IMR-90 (cell line): ENCODE data around the gene CREB1. TPM values are rescaled to one million over a fixed set of nuclear protein-coding genes. Genes with fewer than 3 reads are reported as not detected.

Experiments
- ATAC-seq: fragments of 200-7000 bp; cut with Tn5 transposase; 2 replicates; pipeline ENCODE4 v1.9.1; 2020; ENCODE audit warnings: low read depth, mild to moderate bottlenecking, moderate library complexity
- BruUV-seq: library from RNA; stranded (reverse); fragments of 400-500 nt; replicated peaks from 2 replicates; lab custom pipeline; 2021; lab: Mats Ljungman, UMichigan
- CTCF ChIA-PET: fragments of 300-600 bp; formaldehyde crosslinking; extraction: SDS; loops from one replicate; lab custom pipeline; 2021; ENCODE audit warnings: antibody characterized with exemption; lab: Yijun Ruan, JAX
- POLR2A ChIA-PET: fragments of 300-600 bp; sonication (Branson Sonifier 250); formaldehyde crosslinking; loops from one replicate; lab custom pipeline; 2022; ENCODE audit warnings: antibody characterized with exemption; ENCODE audit not compliant: unreplicated experiment; lab: Charles Lee
- DNase-seq: peaks from one replicate; pipeline ENCODE4 v3.0.0; 2013
- H2AFZ ChIP-seq: replicated peaks from 2 replicates; pipeline ENCODE3; 2013; ENCODE audit warnings: low read length, mild to moderate bottlenecking; ENCODE audit not compliant: poor library complexity
- H2AK5ac ChIP-seq: 2 replicates; pipeline ENCODE4 v1.6.1; 2013; ENCODE audit warnings: low read depth, low read length, inconsistent platforms
- H2AK9ac ChIP-seq: replicated peaks from 2 replicates; pipeline ENCODE3; 2013; ENCODE audit warnings: mild to moderate bottlenecking, low read depth, low read length, moderate library complexity; ENCODE audit not compliant: poor library complexity
- H2BK120ac ChIP-seq: 2 replicates; pipeline ENCODE4 v1.6.1; 2013; ENCODE audit warnings: low read depth, low read length, inconsistent platforms
- H2BK15ac ChIP-seq: 3 replicates; pipeline ENCODE4 v1.6.1; 2013; ENCODE audit warnings: low read depth, low read length, inconsistent platforms
- H2BK20ac ChIP-seq: 2 replicates; pipeline ENCODE4 v1.6.1; 2013; ENCODE audit warnings: low read depth, mild to moderate bottlenecking, inconsistent platforms, low read length, moderate library complexity
- H2BK5ac ChIP-seq: 2 replicates; pipeline ENCODE4 v1.6.1; 2013; ENCODE audit warnings: mild to moderate bottlenecking, low read depth, low read length, inconsistent platforms; ENCODE audit not compliant: poor library complexity, severe bottlenecking
- H3K14ac ChIP-seq: replicated peaks from 2 replicates; pipeline ENCODE4 v1.6.1; 2013; ENCODE audit warnings: low read depth, low read length, inconsistent platforms
- H3K18ac ChIP-seq: 2 replicates; pipeline ENCODE4 v1.6.1; 2013; ENCODE audit warnings: low read depth, low read length, control low read depth
- H3K23ac ChIP-seq: 2 replicates; pipeline ENCODE4 v1.6.1; 2013; ENCODE audit warnings: low read depth, low read length, inconsistent platforms
- H3K27ac ChIP-seq: 2 replicates; pipeline ENCODE4 v1.5.1; 2013; ENCODE audit warnings: mild to moderate bottlenecking, control low read depth, low read length; ENCODE audit not compliant: insufficient read depth
- H3K27me3 ChIP-seq: 2 replicates; pipeline ENCODE4 v1.6.1; 2013; ENCODE audit warnings: low read length; ENCODE audit not compliant: control insufficient read depth, insufficient read depth
- H3K36me3 ChIP-seq: 2 replicates; pipeline ENCODE4 v1.6.1; 2013; ENCODE audit warnings: low read length, mixed read lengths; ENCODE audit not compliant: control insufficient read depth, insufficient read depth
- H3K4ac ChIP-seq: 2 replicates; pipeline ENCODE4 v1.6.1; 2013; ENCODE audit warnings: low read depth, low read length, inconsistent platforms
- H3K4me1 ChIP-seq: 2 replicates; pipeline ENCODE4 v1.6.1; 2013; ENCODE audit warnings: low read length, mixed read lengths; ENCODE audit not compliant: control insufficient read depth, insufficient read depth
- H3K4me2 ChIP-seq: 2 replicates; pipeline ENCODE4 v1.6.1; 2013; ENCODE audit warnings: low read depth, mild to moderate bottlenecking, control low read depth, low read length, moderate library complexity
- H3K4me3 ChIP-seq: 2 replicates; pipeline ENCODE4 v1.5.1; 2013; ENCODE audit warnings: low read depth, mild to moderate bottlenecking, control low read depth, low read length, moderate library complexity; ENCODE audit not compliant: insufficient read depth
- H3K56ac ChIP-seq: 2 replicates; pipeline ENCODE4 v1.6.1; 2013; ENCODE audit warnings: low read length, inconsistent platforms; ENCODE audit not compliant: insufficient read depth; ENCODE audit errors: extremely low read depth
- H3K79me1 ChIP-seq, 2 experiments: 2 replicates each; pipeline ENCODE4 v1.6.1; 2013; ENCODE audit warnings: low read length in 2 of 2, inconsistent platforms in 1 of 2, low read depth in 1 of 2
- H3K9ac ChIP-seq: 2 replicates; pipeline ENCODE4 v1.6.1; 2013; ENCODE audit warnings: low read depth, low read length, control low read depth
- H3K9me1 ChIP-seq: 2 replicates; pipeline ENCODE4 v1.6.1; 2013; ENCODE audit warnings: low read length, inconsistent platforms; ENCODE audit not compliant: insufficient read depth
- H3K9me3 ChIP-seq: 2 replicates; pipeline ENCODE4 v1.6.1; 2013; ENCODE audit warnings: low read length; ENCODE audit not compliant: control insufficient read depth, insufficient read depth
- H4K20me1 ChIP-seq: 2 replicates; pipeline ENCODE4 v1.6.1; 2013; ENCODE audit warnings: low read length, inconsistent platforms; ENCODE audit not compliant: insufficient read depth
- H4K5ac ChIP-seq: 2 replicates; pipeline ENCODE4 v1.6.1; 2013; ENCODE audit warnings: mild to moderate bottlenecking, low read depth, low read length, control low read depth
- H4K8ac ChIP-seq, 2 experiments: 2 replicates each; pipeline ENCODE4 v1.6.1; 2013; ENCODE audit warnings: low read depth in 2 of 2, low read length in 2 of 2, control low read depth in 1 of 2, inconsistent platforms in 1 of 2
- H4K91ac ChIP-seq: 2 replicates; pipeline ENCODE4 v1.6.1; 2013; ENCODE audit warnings: low read depth, low read length, inconsistent platforms; ENCODE audit not compliant: insufficient read depth
- BHLHE40 ChIP-seq: fragments of 150-350 bp; IDR thresholded peaks from 2 replicates; pipeline ENCODE4 v1.6.1; 2016; ENCODE audit warnings: mild to moderate bottlenecking, low read depth, low read length
- CHD1 ChIP-seq: IDR thresholded peaks from 2 replicates; pipeline ENCODE4 v1.6.1; 2012; ENCODE audit warnings: low read depth, low read length, improper control_type of control experiment
- CTCF ChIP-seq: conservative IDR thresholded peaks from 2 replicates; pipeline ENCODE4 v1.5.1; 2012; ENCODE audit warnings: mild to moderate bottlenecking, low read depth, low read length, improper control_type of control experiment
- ELK1 ChIP-seq: fragments of 150-350 bp; IDR thresholded peaks from 2 replicates; pipeline ENCODE4 v1.6.1; 2016; ENCODE audit warnings: low read depth, mild to moderate bottlenecking, low read length, moderate library complexity, borderline replicate concordance
- FOS ChIP-seq: fragments of 150-350 bp; IDR thresholded peaks from 2 replicates; pipeline ENCODE4 v1.6.1; 2016; ENCODE audit warnings: low read depth, low read length
- MAFK ChIP-seq: IDR thresholded peaks from 2 replicates; pipeline ENCODE4 v1.6.1; 2012; ENCODE audit warnings: low read depth, low read length, improper control_type of control experiment
- MAZ ChIP-seq: IDR thresholded peaks from 2 replicates; pipeline ENCODE4 v1.6.1; 2012; ENCODE audit warnings: low read depth, mild to moderate bottlenecking, low read length, improper control_type of control experiment, moderate library complexity, borderline replicate concordance
- MXI1 ChIP-seq: IDR thresholded peaks from 2 replicates; pipeline ENCODE4 v1.6.1; 2012; ENCODE audit warnings: low read depth, mild to moderate bottlenecking, low read length, moderate library complexity, borderline replicate concordance
- NFE2L2 ChIP-seq: fragments of 150-350 bp; IDR thresholded peaks from 2 replicates; pipeline ENCODE4 v1.6.1; 2016; ENCODE audit warnings: low read depth, mild to moderate bottlenecking, low read length
- POLR2A ChIP-seq: IDR thresholded peaks from 2 replicates; pipeline ENCODE4 v1.6.1; 2012; ENCODE audit warnings: mild to moderate bottlenecking, low read depth, low read length
- RAD21 ChIP-seq: IDR thresholded peaks from 2 replicates; pipeline ENCODE4 v1.6.1; 2012; ENCODE audit warnings: low read length, improper control_type of control experiment
- RFX5 ChIP-seq: IDR thresholded peaks from 2 replicates; pipeline ENCODE4 v1.8.0; 2012; ENCODE audit warnings: low read depth, mild to moderate bottlenecking, low read length, moderate library complexity
- SMC3 ChIP-seq: fragments of 150-350 bp; IDR thresholded peaks from 2 replicates; pipeline ENCODE4 v1.6.1; 2016; ENCODE audit warnings: low read depth, mild to moderate bottlenecking, antibody characterized with exemption, low read length, moderate library complexity
- WGBS, 2 experiments: methylation state at CpG; one replicate each; pipeline versions ENCODE4 v1.1.5 to v1.1.7; 2013; ENCODE audit warnings: missing lambda C conversion rate in 2 of 2; ENCODE audit not compliant: insufficient read length in 1 of 2; ENCODE audit errors: extremely low coverage in 2 of 2; 5-methylcytosine and 5-hydroxymethylcytosine counted together
- dilution Hi-C: fragments of 300-500 bp; cut with HindIII; formaldehyde crosslinking; loops from one replicate; pipeline ENCODE4 v1.14.3; 2018; ENCODE audit warnings: low sequenced_read_pairs; ENCODE audit not compliant: unreplicated experiment
- in situ Hi-C: fragments of 300-500 bp; cut with MboI; formaldehyde crosslinking; loops from 3 replicates; pipeline ENCODE4 v1.14.3; 2019; ENCODE audit warnings: low sequenced_read_pairs, inconsistent platforms, mixed read lengths
- intact Hi-C: fragments of 100-400 bp; cut with micrococcal nuclease; formaldehyde crosslinking; loops from 2 replicates; pipeline ENCODE4 v1.10.0; 2022
- polyA plus RNA-seq, 3 experiments: library from polyadenylated mRNA; depleted of rRNA; stranded (reverse); fragments of >200 nt; gene quantifications; 2 replicates each; pipeline ENCODE4 v1.2.3, GENCODE V29; 2012; ENCODE audit warnings: low replicate concordance in 1 of 3
- total RNA-seq: library from RNA; depleted of rRNA; stranded (reverse); fragments of >200 nt; gene quantifications from 2 replicates; pipeline ENCODE4 v1.2.3, GENCODE V29; 2012

Gene CREB1
- total and polyA plus RNA-seq, 2 of the 4 experiments (the other 2 are of a cell fraction) = 22.4 to 94.5 TPM

GRCh38 chr2:207621501-207622039 is 91.8 kb downstream of the CREB1 start:
- Histone ChIP-seq H4K5ac (no peak overlapping the region), H3K18ac (no peak overlapping the region), H3K79me1 (peaks cover 8 to 30% of the 10 kb centered on the region in 2 experiments), H3K4me1 (peaks cover 14% of the 10 kb centered on the region), H3K27ac (no peak overlapping the region), H2AK5ac (peak overlapping the region; percentile 6; the same call in 1 of the 2 replicates), H2BK15ac (no peak overlapping the region), H3K4ac (no peak overlapping the region; the same call in 1 of the 2 replicates), H3K27me3 (no peaks in the 10 kb centered on the region), H4K20me1 (peaks cover 7% of the 10 kb centered on the region), H2AK9ac (no peak overlapping the region), H2BK5ac (no peak overlapping the region), H3K36me3 (peaks cover 12% of the 10 kb centered on the region), H3K23ac (no peak overlapping the region), H4K91ac (no peak overlapping the region), H3K9me1 (peaks cover 8% of the 10 kb centered on the region; the same call in 1 of the 2 replicates), H3K4me2 (no peak overlapping the region), H4K8ac (no peak overlapping the region), H3K9me3 (no peaks in the 10 kb centered on the region), H3K4me3 (no peak overlapping the region), H3K56ac (no peak overlapping the region), H3K14ac (no peak overlapping the region), H2BK120ac (peak overlapping the region; percentile 58), H2AFZ (no peak overlapping the region), H3K9ac (no peak overlapping the region), H2BK20ac (no peak overlapping the region)
- no CpG with 5 or more reads among the region's 10 CpGs for WGBS, 2 experiments
- no peak for DNase-seq
- POLR2A ChIA-PET = no interaction called here
- in situ Hi-C loops (no loop called here), dilution Hi-C loops (no loop called here), intact Hi-C loops (loop anchor here (10.0 kb wide), 1 partner anchor 927 kb away; no protein-coding TSS in a partner anchor)
- BruUV-seq = no TSS peak
- no peak for ATAC-seq
- TF ChIP-seq POLR2A (no peak), MAZ (no peak), ELK1 (no peak), SMC3 (no peak), RAD21 (no peak), FOS (no peak), MAFK (no peak), NFE2L2 (no peak), RFX5 (no peak), BHLHE40 (no peak), CTCF (no peak), MXI1 (no peak), CHD1 (no peak)
- CTCF ChIA-PET = interaction anchor here (0.7 kb wide), 1 partner anchor 88 kb away, joined by 3 read pairs; no protein-coding TSS in a partner anchor
